ENCODE measurements around the gene LRRC52.

Gene LRRC52, protein sequence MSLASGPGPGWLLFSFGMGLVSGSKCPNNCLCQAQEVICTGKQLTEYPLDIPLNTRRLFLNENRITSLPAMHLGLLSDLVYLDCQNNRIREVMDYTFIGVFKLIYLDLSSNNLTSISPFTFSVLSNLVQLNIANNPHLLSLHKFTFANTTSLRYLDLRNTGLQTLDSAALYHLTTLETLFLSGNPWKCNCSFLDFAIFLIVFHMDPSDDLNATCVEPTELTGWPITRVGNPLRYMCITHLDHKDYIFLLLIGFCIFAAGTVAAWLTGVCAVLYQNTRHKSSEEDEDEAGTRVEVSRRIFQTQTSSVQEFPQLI

DNA sequence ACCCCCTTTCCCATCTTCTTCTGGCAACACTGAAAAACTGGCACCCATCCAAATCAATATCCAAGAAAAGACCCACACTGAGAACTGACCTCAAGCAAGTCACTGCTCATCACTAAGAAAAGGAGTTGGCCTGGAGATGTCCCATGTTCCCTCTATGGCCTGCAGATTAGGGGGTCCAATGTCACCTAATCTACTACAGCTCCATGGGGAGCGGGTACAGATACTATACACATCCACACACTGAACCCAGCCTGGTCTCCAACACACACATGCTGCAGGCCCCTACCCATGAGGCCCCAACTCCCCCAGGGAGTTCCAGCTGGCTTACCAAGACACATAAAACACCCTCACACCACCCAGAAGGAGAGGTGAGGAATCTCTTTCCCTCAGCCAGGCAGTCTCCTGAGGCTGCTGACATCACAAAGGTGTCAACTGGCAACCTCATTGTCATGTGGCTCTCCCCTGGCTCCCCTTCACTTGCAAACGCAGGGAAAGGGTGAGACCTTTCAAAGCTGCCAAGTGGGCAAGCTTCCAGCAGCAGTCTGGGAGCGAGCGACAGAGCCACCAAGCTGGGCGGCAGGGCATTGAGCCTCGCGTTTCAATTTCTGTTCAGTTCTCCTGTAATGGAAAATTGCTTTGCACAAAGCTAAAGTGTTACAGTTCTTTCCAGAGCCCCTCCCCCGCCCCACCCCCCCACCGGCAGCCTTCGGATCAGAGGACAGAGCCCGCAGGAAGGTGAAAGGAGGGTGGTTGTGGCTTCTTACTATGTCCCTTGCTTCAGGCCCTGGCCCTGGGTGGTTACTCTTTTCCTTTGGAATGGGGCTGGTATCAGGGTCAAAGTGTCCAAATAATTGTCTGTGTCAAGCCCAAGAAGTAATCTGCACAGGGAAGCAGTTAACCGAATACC, at the start of gene LRRC52:
TSS of gene LRRC52 (plus strand) at position 469 of the 907 bp plus-strand sequence. CDS start at position 766, 297 bp downstream.
- DNase-seq = peak; percentile 97

DNA sequence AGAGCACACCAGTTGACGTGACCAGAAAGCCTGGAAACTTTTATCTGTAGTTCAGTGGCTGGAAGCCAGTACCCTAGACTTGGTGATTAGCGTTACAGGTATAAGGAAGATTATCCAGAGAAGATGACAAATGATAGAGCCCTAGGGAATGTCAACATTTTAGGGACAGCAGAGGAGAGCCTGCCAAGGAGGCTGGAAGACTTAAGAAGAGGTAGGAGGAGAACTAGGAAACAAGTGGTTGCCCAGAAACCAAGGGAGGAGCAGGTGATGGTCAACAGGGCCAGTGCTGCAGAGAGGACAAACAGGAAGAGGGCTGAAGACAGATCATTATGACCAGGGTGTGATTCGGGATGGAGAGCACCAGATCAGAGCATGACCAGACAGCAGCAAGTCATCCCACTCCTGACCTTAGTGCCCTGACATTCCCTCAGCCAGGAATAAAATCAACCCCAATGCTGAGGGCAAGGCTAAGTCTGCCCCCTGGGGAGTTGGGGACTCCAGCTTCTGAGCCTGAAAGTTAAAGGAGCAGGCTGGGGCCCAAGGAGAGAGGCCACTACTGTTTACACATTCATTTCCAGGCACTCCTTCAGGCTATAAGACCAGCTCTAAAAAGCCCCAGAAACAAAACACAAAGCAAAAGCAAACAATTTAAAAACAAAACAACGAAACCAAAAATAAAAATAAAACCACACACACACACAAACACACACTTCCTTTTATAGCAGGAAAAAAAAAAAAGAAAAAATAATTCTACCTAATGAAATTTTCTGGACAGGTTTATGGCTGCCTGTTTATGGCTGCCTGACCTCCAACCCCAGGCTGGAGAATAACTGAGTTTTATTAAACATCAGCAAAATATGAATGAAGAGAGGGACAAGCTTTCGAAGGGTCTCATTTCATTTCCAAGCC, 48.6 kb upstream of the LRRC52 start:
- DNase-seq = peak; percentile 21

DNA sequence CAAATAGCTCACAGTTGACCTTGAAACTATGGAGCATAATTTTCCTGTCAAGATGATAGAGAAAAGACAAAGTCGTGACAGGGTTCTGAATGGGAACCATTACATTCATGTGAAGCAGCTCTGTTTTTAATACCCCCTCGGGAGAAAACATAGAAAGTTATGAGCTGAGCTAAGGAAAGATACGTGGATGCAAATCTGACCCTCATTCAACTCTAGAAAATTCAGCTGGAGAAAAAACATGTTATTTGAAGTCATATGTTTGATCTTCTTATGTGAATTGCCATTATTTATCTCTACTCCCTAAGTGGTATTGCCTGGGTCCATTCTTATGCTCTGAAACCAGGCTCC, 48.0 kb upstream of the LRRC52 start:
- no peak for DNase-seq

DNA sequence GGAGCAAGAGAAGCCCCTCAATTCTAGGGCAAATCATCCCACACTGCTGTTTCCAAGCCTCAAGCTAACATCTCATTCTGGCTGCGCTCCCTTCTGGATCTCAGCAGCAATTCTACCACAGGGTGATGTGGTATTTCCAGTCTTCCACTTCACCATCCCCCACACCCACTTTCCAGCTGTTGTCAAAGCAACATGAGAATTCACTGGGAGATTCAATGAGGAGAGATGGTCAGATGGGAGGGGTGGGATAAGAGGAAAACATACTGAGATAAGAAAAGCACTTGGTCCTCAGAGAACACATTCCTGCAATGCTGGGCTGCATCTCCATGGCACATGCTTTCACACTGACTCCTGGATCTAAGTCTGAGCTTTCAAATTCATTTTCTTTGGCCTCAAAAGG, 47.3 kb upstream of the LRRC52 start:
- no peak for DNase-seq

DNA sequence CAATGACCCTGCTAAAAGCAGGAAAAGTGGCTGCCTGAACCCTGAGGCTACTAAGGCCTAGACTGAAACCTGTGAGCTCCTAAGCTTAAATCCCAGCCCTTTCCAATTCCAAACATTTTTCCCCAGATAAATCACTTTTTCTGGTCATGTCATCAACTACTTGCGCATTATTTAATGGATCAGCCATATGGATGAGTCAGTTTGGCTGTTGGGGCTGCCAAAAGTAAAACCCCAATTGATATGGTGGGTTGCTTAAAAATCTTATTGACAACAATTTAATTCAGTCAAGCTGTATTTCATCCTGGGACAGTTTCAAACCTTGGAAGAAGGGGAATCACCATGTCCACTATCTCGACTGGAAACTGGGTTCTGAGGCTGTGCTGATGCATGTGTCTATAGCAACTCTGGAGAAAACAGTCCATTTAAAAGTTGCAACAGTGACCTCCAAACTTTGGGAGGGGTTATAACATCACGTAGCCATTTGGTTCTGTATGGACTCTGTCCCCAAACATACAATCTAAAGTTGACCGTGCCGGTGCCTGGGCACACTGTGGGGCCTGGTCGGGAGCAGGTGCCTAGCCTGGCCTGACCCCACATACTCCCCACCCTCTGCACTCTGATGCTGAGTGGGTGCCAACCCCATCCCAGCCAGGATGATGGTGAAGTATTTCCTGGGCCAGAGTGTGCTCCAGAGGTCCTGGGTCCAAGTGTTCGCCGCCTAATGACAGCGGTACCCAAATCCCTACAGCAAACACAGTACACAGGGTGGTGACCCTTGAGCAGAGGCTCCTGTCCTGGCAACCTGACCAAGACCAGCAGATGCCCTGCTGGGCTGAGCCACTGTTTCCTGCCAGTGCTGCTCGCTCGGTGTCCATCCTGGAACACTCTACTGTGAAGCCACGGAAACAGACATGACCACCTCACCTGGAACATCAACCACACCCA, 46.5 kb upstream of the LRRC52 start:
- DNase-seq = no peak

DNA sequence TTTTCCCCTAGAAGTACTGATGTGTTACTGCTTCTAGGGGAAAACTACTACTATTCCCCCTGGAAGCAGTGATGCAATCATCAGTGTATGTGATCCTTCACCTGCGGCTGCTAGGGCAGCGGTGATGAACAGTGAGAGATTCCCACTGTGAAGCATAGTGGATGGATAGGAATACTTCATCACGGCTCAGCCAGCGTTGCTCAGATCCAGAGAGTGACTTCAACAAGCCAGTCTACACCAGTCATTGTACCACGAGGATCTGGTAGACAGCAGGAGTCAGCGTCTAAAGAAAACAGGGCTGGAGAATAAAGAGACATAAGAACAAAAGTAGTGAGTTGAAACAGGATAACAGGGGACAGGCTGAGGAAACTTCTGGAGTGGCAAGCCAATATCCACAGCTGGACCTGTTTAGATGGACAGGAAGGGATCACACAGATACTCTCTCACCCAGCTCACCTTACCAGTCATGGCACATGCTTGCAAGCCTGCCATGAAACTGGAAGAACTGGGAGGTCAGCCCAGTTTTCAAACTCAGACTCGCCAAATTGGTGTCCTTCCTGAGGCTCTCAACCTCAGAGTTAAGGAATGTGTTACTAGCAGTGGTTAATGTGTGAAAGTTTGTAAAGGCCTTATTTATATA, 42.4 kb upstream of the LRRC52 start:
- DNase-seq = peak; percentile 20

DNA sequence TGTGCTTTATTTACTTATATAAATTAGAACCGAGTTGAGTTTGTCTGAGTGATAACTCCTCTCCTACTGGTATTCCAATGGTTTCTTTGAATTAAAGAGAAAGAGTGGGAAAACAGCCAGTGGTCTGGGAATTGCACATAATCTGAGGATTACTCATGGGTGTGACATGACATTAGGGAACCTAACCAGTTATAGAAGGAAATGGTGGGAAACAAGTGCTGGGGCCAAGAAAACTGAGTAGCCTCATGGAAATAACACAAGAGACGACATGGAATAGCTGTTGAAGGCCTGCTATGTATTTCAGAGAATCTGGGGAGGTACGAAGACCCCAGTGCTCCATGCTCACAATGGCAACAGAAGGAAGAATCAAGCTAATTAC, 41.8 kb upstream of the LRRC52 start:
- DNase-seq = no peak

DNA sequence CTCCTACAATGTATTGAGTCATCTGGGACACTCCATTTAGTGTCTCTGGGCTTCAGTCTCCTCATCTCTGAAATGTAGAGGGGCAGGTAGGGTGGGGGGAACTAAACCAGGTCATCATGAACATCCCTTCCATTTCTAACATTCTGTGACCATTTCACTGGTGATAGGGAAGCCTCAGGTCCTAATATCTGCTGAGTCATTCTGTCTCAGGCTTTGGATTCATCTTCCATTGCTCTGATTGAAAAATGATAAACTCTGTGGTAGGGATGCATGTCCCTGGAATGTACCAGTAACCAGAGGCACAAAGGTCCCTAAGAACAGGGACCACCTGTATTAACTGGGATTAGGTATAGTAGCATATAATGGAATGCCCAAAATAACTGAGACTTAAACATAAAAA, 36.2 kb upstream of the LRRC52 start:
- no peak for DNase-seq

DNA sequence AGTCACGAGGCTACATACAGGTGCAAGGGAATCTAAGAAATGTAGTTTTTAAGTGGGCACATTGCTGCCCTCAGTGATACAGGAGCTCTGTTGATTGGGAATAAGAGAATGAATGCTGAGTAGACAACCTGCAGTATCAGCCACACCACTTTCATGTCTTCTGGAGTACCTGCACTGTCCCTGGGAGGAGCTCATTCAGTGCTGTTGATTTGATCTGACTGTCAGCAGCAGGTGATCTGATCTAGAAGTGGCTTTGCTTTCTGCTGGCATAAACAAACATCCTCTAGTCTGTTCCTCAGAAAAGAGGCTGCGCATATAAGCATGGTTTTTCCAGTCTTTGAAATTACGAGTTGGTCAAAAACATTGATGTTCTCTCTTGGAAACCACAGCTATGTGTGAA, 35.5 kb upstream of the LRRC52 start:
- peak; percentile 30 for DNase-seq

DNA sequence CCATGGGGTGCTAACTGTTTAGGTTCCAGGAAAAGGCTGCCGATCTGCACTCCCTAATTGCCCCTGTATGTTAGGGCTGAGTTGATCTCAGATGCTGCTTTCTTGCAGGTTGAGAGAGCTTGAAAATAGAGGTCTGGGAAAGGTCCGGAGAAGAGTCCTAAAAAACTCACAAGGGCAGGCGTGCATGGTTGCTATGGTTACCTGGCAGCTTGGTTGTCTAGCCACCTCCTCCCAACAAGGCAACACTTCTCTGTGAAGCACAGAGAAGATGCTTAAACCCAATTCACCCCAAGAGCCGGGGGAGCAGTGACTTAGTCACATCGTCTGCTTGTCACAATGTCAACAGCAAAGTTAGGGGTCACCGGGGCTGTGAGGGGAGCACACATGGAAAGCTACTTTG, 31.0 kb upstream of the LRRC52 start:
- DNase-seq = peak; percentile 62

DNA sequence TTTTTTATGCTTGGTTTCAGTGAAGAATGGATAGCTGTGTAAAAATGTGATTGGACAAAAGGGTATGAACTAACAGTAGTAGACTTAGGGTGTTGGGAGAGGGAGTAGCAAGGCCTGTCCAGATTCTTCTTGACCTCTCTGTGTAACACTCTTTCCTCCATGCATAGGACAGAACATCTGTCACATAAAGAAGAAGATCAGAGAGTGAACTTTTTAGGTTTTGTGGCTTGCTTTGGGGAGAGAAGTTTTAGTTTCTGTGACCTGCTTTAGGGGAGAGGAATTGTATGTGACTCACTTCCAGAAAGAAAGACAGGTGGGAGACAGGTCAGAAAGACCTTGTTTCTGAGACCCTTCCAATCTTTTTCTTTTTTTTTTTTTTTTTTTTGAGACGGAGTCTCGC, 27.3 kb upstream of the LRRC52 start:
- no peak for DNase-seq

DNA sequence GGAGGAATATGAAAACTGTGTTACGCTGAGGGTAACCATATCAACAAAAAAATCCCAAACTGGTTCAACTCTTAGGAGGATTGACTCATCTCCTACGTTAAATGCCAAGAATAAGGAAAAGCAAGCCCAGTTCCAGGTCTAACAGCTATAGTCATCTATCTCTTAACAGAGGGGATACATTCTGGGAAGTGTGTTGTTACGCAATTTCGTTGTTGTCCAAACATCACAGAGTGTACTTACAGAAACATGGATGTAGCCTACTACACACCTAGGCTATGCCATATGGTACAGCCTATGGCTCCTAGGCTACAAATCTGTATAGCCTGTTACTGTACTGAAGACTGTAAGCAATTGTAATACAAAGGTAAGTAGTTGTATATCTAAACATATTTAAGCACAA, 23.2 kb upstream of the LRRC52 start:
- no peak for DNase-seq

DNA sequence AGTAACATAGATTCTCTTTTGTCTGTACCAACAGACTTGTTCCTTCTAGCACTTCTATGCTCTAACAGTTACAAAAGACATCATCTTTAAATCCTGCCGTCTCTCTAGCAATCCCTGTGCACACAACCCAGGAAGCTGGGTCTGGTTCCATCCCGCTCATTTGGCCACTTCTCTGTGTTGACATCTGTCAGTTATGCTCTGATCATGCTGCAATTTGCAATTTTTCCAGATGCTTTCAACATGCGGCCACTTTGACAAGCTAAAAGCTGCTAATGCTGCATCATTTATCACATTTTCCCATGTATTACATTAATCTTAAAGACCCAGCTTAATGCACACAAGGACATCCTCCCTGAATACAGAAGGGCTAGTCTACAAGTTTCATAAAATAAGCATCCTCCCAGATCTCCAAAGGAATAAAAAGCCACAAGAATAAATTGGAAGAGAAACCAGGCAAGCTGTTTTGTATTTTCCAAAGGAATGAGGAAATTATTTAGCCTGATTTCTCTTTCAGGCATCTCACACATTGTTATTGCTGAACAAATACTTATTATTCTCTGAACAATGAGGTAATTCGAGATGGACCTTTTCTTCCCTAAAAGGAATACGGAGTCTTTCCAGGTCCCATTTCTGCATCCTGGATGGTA, 19.0 kb upstream of the LRRC52 start:
- no peak for DNase-seq

DNA sequence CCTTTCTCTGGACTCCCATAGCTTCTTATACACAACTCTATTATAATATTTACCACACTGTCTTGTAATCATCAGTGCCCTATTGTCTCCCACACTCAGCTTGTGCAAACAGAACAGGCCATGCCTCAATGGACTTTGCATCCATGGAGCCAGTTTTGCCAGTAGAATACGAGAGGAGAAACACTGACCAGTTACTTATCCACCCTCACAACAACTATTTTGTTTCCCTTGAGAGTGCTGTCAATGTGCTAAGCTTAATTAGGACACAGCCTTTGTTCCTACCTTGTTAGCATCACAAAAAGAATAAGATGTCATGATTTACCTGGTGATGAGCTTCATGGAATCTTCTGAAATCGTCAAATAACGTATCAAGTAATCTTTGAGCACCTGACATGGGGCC, 18.1 kb upstream of the LRRC52 start:
- DNase-seq = peak; percentile 45

DNA sequence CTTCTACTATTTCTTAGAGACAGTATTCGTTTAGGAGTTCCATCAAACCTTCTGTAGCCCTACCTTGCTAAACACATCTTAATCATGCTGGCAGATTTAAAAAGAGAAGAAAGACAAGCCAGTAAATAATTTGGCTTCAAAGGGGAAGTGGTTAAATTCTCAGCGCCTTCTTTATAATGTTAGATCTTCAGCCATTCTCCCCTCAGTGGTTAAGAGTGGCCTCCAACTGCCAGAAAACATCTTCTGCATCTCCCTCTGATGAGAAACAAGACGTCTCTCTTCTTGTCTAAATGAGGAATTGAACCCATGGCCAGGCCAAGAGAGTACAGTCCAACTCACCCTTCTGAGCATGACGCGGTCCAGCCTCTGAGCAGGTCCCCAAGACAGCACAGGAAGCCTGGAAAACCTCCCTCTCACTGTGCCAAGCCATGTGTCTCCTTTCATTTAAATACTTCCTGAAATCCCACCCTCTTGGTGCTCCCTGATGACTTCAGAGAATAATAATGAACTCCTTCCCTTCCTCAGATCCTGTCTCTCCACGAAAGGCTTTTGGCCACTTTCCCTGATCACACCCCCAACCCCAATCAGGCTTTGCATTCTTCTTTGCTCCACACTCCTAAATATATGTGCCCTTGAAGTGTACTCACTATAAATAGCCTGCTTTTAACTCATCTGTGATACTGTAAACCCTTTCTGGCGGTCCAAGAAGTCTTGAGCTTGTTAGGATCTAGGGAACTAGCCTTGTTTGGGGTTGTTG, 16.4 kb upstream of the LRRC52 start:
- DNase-seq = no peak

DNA sequence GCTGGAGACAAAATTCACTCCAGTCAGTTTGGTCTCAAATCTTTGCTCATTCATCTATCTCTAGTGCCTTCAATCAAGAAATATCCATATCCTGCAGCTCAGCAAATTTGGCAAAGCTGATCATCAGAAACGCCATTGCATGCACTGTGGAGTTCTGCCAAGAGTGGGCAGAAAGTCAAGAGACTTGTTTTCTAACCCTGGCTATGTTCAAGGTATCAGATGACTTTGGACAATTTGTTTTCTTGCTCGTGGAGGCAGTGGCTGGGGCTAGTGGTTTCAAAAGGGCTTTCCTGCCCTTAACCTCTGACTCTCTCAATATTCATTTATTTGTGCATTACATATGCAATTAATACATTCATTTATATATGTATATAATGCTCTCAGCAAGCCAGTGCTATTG, 12.8 kb upstream of the LRRC52 start:
- peak; percentile 45 for DNase-seq

DNA sequence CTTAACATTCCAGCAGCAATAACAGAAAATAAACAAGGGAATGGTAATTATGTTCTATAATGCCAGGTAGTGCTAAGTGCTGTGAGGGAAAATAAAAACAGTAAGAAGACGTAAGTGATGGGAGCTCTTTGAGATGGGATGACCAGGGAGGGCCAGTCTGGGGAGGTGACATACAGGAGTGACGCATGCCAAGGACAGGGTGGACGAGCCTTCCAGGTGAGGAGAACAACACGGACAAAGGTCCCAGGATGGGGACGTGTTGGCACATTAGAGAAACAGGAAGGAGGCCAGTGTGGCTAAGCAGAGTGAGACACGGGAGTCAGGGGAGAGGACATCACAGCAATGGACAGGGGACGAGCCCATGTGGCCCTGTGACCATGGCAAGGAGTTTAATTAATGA, 11.7 kb upstream of the LRRC52 start:
- no peak for DNase-seq

DNA sequence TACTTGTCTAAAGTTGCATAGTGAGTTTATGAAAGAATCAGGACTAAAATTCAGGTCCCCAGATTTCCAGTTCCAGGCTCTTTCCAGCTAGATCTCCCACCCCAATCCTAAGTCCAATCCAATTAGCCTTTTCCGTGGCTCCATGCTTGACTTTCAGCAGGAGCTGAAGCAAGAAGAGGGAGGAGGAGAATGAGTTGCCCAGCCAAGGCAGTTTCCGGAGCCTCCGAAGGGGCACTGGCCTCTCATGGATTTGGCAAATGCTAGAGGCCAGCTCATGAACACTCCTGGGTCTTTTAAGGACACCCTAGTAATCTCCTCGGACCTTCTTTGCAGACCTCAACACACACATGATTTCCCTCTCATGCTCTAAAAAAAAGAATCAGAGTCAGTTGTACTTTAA, 10.5 kb upstream of the LRRC52 start:
- DNase-seq = no peak

DNA sequence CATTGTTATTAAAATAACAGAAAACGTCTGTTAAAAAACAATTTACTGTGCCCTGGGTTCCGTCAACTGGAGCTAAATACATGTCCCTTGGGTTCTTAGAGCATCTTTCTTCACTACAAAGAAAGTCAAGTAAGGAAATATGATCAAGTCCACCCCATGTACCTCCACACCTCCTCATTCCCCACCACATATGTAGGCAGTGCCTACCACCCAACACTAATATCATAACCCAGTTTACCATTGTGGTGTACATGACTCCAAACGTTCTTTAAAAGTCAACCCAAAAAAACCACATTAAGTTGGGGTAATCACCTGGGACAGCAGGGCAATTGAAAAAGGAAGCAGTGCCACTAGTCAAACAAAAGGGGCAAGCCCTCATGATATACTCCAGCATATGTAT, 7.8 kb upstream of the LRRC52 start:
- no peak for DNase-seq

DNA sequence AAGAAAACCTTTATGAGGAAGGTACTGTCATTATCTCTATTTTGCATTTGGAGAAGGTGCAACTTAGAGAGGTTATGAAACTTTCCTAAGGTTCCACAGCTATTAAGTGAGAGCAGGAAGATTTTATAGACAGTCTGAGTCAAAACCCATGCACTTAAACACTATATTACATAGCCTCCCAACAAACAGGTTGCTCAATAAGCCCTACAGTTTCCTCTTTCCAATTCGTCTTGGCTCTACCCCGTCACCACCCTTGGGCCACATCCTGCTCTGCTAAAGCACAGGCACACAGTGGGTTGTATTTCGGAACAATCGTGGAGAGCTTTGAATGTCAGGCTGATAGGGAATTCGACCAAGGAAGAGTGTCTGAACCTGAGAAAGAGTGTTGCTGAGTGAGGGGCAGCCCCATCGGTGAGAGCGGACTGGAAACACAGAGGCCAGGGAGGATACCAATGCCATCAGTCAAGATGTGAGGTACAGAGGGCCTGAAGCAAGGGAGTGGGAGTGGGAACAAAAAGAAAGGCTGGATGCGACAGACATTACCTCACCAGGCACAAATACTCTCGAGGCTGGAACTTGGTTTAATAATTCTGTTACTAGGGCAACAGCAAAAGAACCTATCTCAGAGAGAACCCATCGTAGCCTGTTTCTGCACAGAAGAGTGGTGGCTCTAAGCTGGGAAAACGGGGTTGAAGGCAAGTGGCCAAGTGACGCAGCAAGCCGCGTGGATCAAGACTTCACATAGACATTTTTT, 6.3 kb upstream of the LRRC52 start:
- DNase-seq = no peak

Data from NCI-H69 (cell line).